HG03095 (cell line): ENCODE data around the gene CXorf58.
A peak's percentile ranks its signal among the peaks of the same experiment; 100 is the strongest.
"Not testable (repeated sequence)": the region's sequence is repeated elsewhere in the genome, so short reads cannot be mapped to it uniquely, and the experiment has no call there.

Experiments
- ATAC-seq: cut with Tn5 transposase; IDR thresholded peaks from one replicate; pipeline ENCODE4 v1.9.1; 2021; ENCODE audit warnings: moderate library complexity; ENCODE audit not compliant: unreplicated experiment

CXorf58 gene

DNA sequence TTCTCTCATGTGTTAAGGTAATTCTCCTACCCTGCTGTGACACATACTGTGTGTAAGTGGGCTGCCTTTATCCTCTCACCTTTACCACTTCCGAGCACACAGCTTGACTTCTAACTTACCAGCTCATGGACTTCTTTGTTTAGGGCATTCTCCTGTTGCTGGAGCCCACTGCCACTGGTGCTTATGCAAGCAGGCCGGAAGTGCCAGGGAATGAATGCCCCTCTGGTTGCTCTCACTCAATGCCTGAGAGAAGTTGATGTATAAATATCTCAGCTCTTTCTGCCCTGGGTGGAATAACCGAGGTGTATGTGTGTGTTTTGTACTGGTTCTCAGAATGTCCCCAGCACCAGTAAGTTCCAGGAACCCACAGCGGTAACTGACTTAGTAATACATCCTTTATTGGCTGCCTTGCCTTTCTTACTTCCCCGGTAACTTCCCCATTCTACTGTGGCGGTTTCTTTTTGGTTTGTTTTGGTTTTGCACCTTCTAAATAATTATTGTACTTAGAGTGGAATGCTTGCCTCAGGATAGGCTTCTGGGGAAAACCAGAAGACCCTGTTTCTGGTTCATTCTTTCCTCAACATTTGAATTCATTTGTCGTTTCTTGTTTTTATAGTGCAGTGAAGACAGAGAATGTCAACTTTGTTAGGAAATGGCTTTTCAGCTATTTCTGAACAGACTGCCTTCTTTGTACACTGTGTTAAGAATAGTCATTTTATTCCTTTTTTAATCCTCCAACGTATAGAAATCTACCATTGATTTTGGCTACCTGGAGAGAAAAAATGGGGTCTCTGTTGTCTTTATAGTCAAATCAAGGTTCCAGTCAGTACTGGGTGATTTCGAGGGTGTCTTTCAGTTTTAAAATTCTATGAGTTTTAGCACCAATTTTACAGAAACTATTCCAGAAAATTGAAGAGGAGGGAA, 45.4 kb downstream of the CXorf58 start:
- ATAC-seq, result peak; percentile 95

DNA sequence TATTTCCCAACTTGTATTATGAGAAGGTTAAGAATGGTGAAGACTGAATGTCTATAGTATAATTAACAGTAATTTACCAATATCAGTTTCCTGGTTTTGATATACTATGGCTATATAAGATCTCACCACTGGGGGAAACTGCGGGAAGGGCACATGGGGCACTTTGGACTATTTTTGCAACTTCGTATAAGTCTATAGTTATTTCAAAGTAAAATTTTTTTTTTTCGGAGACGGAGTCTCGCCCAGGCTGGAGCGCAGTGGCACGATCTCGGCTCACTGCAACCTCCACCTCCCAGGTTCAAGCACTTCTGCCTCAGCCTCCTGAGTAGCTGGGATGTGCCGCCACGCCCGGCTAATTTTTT, 46.1 kb downstream of the CXorf58 start:
- ATAC-seq, result no peak

DNA sequence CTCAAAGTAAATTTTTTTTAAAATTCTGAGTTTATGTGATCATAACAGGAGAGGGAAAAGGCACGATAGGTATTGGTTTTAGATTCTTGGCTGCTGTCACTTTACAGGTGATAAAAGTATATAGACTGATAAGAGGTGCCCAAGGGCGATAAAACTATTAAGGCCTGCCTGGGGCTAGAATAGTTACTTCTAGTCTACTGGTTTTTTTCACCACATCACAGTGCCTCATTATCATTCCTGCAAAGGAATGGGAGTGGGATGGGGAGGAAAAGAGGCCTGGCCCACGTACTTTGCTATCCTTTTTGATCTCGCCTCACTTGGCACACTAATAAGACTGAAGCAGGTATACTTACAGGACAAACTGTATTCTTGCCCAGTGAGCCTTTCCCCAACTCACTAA, 46.6 kb downstream of the CXorf58 start:
- no peak for ATAC-seq

DNA sequence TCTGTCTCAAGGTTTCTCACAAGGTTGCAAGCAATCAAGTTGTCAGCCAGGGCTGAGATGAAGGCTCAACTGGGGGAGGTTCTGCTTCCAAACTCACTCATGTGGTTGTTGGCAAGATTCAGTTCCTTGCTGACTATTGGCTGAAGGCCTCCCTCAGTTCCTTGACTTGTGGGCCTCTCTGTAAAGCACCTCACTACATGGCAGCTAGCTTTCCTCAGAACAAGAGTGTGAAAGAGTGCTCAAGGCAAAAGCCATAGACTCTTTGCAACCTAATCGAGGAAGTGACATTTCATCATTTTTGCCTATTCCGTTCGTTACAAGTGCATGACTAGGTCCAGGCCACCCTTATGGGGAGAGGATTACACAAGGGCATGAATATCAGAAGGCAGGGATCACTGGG, 52.0 kb downstream of the CXorf58 start:
- no peak for ATAC-seq

DNA sequence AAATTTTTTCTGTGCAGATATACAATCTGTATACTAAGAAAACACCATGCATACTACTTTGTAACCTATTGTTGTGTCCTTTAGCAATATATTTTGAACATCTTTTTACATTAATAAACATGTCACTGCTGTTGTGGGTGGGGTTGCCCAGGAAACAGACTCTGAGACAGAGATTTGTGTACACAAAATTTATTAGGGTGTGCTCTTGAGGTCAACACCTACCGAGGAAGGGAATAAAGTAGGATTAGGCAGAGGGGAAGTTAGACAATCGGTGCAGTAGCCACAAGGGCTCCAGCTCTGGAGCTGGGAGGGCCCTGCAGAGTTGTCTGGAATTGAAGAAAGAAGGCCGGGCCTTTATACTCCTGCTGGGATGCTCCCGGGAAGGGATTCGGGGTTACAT, 56.4 kb downstream of the CXorf58 start:
- no peak for ATAC-seq

DNA sequence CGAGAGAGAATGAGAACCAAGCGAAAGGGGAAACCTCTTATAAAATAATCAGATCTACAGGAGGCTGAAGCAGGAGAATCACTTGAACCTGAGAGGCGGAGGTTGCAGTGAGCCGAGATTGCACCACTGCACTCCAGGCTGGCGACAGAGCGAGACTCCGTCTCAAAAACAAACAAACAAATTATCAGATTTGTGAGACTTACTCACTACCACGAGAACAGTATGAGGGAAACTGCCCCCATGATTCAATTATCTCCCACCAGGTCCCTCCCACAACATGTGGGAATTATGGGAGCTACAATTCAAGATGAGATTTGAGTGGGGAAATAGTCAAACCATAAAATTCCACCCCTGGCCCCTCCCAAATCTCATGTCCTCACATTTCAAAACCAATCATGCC, 57.8 kb downstream of the CXorf58 start:
- ATAC-seq, result not testable (repeated sequence)

DNA sequence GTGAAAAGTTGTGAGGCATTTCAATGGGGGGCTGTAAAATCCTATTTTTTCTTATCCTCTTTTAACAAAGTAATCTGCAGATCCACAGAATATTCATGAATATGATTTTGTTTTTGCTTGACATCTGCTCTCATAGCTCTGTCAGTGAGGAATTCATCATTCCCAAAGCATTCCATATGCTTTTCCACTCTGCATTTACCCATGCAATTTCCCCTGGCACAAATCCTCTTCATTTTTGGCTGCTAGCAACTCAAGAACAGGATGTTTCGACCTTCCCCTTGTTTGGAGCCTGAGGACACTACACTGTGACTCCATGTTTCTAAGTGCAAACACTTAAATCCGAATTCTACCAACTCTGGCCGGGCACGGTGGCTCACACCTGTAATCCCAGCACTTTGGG, 70.7 kb downstream of the CXorf58 start:
- no peak for ATAC-seq

DNA sequence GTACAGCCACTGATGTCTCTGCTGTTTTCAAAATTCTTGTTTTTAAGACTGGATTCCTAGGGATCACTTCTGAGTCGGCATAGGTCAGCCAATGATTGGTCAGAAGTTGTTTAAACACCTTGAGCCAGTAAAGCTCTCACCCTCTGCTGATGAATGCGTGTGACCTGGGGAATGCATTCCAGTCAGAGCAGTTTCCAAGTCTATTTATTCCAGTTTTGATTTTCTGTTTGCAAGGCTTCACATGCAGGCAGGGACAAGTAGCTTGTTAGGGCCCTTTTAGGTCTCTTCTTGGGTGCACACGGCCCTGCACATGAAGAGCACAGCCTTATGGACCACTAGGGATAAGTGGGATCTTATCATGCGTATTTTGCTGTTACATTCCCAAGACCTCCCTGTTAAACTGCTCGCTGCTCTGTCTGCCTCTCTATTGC, 72.2 kb downstream of the CXorf58 start:
- no peak for ATAC-seq

DNA sequence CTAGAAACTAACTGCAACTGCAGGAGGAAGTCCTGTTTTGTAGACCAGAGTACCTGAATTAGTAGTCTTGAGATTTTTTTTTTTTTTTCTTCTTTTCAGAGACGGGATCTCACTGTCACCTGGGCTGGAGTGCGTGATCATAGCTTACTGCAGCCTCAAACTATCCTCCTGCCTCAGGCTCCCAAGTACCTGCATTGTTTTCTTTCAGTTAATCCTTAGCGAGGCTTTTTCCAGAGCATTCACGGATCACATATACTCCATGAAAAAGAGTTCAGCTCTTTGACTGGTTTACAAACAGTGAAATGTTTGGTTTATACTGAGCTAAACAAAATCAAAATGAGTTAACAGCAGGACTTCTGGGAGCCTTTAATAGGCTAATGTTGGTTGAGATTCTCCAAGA, 73.4 kb downstream of the CXorf58 start:
- no peak for ATAC-seq

DNA sequence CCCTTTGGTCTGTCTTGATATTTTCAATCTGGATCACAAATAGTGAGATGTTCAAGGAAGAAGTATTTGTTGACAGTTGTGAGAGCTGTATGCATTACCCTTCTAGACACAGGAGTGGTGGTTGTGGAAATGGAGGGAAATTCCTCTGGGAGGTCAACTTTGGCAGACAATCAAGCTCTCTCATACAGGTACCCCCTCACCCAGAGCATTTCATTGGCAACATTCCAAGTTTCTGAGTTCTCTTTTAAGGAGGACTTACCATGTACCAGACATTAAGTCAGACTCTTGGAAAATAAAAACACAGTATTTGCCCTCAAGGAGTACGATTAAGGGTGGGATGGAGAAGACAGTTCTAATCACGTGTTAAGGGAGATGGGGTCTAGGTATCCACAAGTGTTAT, 73.9 kb downstream of the CXorf58 start:
- ATAC-seq, result no peak

DNA sequence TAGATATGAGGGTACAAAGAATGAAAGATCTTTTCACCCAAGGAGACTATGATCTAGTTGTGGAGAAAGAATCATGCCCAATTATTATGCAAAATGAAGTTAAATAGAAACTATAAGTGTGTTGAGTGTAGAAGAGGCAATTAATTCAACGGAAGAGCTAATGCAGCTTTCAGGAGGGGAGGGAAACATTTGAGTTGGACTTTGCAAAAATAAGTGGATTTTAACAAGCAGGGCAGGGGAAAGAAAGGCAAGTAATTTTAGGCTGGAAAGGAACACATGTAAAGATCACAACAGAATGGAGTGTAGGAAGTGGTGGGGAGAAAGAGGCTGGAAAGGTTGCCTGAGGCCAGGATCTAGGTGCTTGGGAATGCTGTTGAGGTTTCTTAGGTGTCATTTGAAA, 75.1 kb downstream of the CXorf58 start:
- no peak for ATAC-seq
